A549 (cell line): ENCODE measurements around the gene STK33.

Experiments
- CBX8 ChIP-seq: fragments of 200-600 bp; sonication (generic); IDR thresholded peaks from 2 replicates; pipeline ENCODE4 v1.6.1; 2016
- CTCF ChIP-seq: fragments of >200 bp; sonication (Bioruptor Twin); formaldehyde crosslinking; IDR thresholded peaks from 3 replicates; pipeline ENCODE4 v1.5.1; 2016
- HMGXB4 ChIP-seq: fragments of 250-450 bp; sonication (Bioruptor Pico); IDR thresholded peaks from 2 replicates; pipeline ENCODE4 v1.5.0; 2021; ENCODE audit warnings: mild to moderate bottlenecking, moderate library complexity, borderline replicate concordance
- HOXB13 ChIP-seq: fragments of 250-450 bp; sonication (Bioruptor Pico); IDR thresholded peaks from 2 replicates; pipeline ENCODE4 v1.5.0; 2020; ENCODE audit warnings: low read depth, mild to moderate bottlenecking, moderate library complexity
- NFE2L2 ChIP-seq: fragments of 150-350 bp; conservative IDR thresholded peaks from 2 replicates; pipeline ENCODE4 v1.6.1; 2014; ENCODE audit warnings: low read length

- TF ChIP-seq CTCF, result no peak
- no peak for TF ChIP-seq HMGXB4
- TF ChIP-seq NFE2L2, result no peak
- TF ChIP-seq HOXB13 (CRISPR knock-in tag), result no peak
- TF ChIP-seq CBX8, result no peak
Observed at GRCh38 chr11:8368772-8369171, 225.3 kb downstream of the STK33 start.
